Lung (tissue), 12 donors: ENCODE results near the gene TMF1. TPM values are rescaled to one million over a fixed set of nuclear protein-coding genes. Genes with fewer than 3 reads are reported as not detected.

Experiments used
- ATAC-seq: fragments of 200-7000 bp; cut with Tn5 transposase; one replicate; pipeline ENCODE4 v1.9.1; 2020; ENCODE audit warnings: moderate number of reproducible peaks; ENCODE audit not compliant: insufficient read depth, low FRiP score
- DNase-seq, 3 donors: peaks; one replicate each; pipeline ENCODE4 v3.0.0-alpha.2; 2013 to 2017
- H3K27ac ChIP-seq, 2 donors: one replicate each; pipeline ENCODE4 v1.5.1; 2013; ENCODE audit warnings: mild to moderate bottlenecking in 2 of 2, moderate library complexity in 2 of 2, control low read depth in 1 of 2, inconsistent platforms in 1 of 2, low read depth in 1 of 2, low read length in 1 of 2
- H3K27me3 ChIP-seq, 3 donors: one replicate each; pipeline ENCODE4 v1.5.1; 2013; ENCODE audit warnings: low read length in 2 of 3; ENCODE audit not compliant: control insufficient read depth in 3 of 3, insufficient read depth in 3 of 3
- H3K36me3 ChIP-seq, 4 donors: one replicate each; pipeline ENCODE4 v1.5.1; 2013; ENCODE audit warnings: low read length in 4 of 4, mild to moderate bottlenecking in 1 of 4, moderate library complexity in 1 of 4; ENCODE audit not compliant: control insufficient read depth in 4 of 4, insufficient read depth in 4 of 4
- H3K4me1 ChIP-seq, 5 donors: one replicate each; pipeline ENCODE4 v1.5.1; 2013; ENCODE audit warnings: low read length in 5 of 5, mild to moderate bottlenecking in 2 of 5, moderate library complexity in 1 of 5; ENCODE audit not compliant: control insufficient read depth in 5 of 5, insufficient read depth in 5 of 5
- H3K4me3 ChIP-seq: one replicate; pipeline ENCODE4 v1.5.1; 2013; ENCODE audit warnings: mild to moderate bottlenecking, control low read depth, moderate library complexity
- H3K9ac ChIP-seq, 2 donors: one replicate each; pipeline ENCODE4 v1.5.1; 2013; ENCODE audit warnings: low read length in 2 of 2, control low read depth in 1 of 2; ENCODE audit not compliant: insufficient read depth in 1 of 2
- H3K9me3 ChIP-seq, 4 donors: one replicate each; pipeline ENCODE4 v1.5.1; 2013; ENCODE audit warnings: low read length in 3 of 4, mild to moderate bottlenecking in 1 of 4, moderate library complexity in 1 of 4; ENCODE audit not compliant: control insufficient read depth in 4 of 4, insufficient read depth in 3 of 4
- CTCF ChIP-seq: IDR thresholded peaks from 2 replicates; pipeline ENCODE4 v1.5.1; 2012; ENCODE audit warnings: mild to moderate bottlenecking; ENCODE audit errors: control extremely low read depth, extremely low read depth
- WGBS, 2 donors: extraction: QIAGEN DNeasy Blood & Tissue Kit; methylation state at CpG; one replicate each; pipeline ENCODE4 v1.1.7; 2013; 5-methylcytosine and 5-hydroxymethylcytosine counted together
- polyA plus RNA-seq, 2 donors: library from polyadenylated mRNA; stranded (reverse); fragments of 200-250 nt; gene quantifications; one replicate each; pipeline ENCODE4 v1.2.1, GENCODE V29; 2013
- total RNA-seq, 2 donors: library from RNA; depleted of rRNA in 1 of 2; stranded (reverse); fragments of >200 nt in 1 of 2; gene quantifications; one replicate each; pipeline ENCODE4 v1.2.1, GENCODE V29; 2014 to 2021
- donor health status: control.
- donor health status: control.
- donor health status: Bipolar disorder and iron deficiency.
- donor health status: healthy.
- donor health status: DM: yes; HTN: yes; CAD: no.

The TMF1 gene
- total and polyA plus RNA-seq, 4 donors = 9.6 to 84.3 (median 26.1) TPM

GRCh38 chr3:69016901-69017300, 35.2 kb downstream of the TMF1 start:
- H3K27ac ChIP-seq = no peak overlapping the region
- H3K4me1 ChIP-seq = peaks cover 0 to 14% (median 8%) of the 10 kb centered on the region in 5 donors
- no peaks in the 10 kb centered on the region for H3K9me3 ChIP-seq
- 63 to 82% methylated on average over 2 of the region's 2 CpGs for WGBS, 2 donors
- no peak for ATAC-seq
- no peak overlapping the region for H3K9ac ChIP-seq
- no peaks in the 10 kb centered on the region for H3K27me3 ChIP-seq
- no peak for TF ChIP-seq CTCF
- H3K4me3 ChIP-seq = no peak overlapping the region
- peak in 2 of 3 donors; percentile 17 to 44 for DNase-seq
- H3K36me3 ChIP-seq = peaks cover 0 to 6% (median 2%) of the 10 kb centered on the region in 4 donors

GRCh38 chr3:69016102-69016501, 36.0 kb downstream of the TMF1 start:
- no peaks in the 10 kb centered on the region for H3K27me3 ChIP-seq
- no peak overlapping the region for H3K4me3 ChIP-seq
- WGBS, 2 donors = 86 to 90% methylated on average over 4 of the region's 4 CpGs
- H3K27ac ChIP-seq = no peak overlapping the region
- ATAC-seq = no peak
- no peak overlapping the region for H3K9ac ChIP-seq
- H3K9me3 ChIP-seq = no peaks in the 10 kb centered on the region
- no peak for DNase-seq
- peaks cover 0 to 22% (median 11%) of the 10 kb centered on the region in 5 donors for H3K4me1 ChIP-seq
- TF ChIP-seq CTCF = no peak
- peaks cover 0 to 6% (median 1%) of the 10 kb centered on the region in 4 donors for H3K36me3 ChIP-seq

GRCh38 chr3:69014022-69014580, 38.0 kb downstream of the TMF1 start:
- 14% methylated on average over 11 of the region's 11 CpGs for WGBS, 2 donors
- Histone ChIP-seq H3K9ac (peak overlapping the region in 1 of 2 donors; percentile 75), H3K27ac (peak overlapping the region; percentile 99 to 100), H3K27me3 (no peaks in the 10 kb centered on the region), H3K9me3 (no peaks in the 10 kb centered on the region), H3K36me3 (peaks cover 0 to 6% (median 2%) of the 10 kb centered on the region in 4 donors), H3K4me3 (peak overlapping the region; percentile 89), H3K4me1 (peaks cover 0 to 37% (median 11%) of the 10 kb centered on the region in 5 donors)
- TF ChIP-seq CTCF = no peak
- DNase-seq = no peak
- ATAC-seq = no peak
